ENCODE data around the gene LRRC2. TPM values are rescaled to one million over a fixed set of nuclear protein-coding genes. Genes with fewer than 3 reads are reported as not detected.
"Not testable (repeated sequence)": the region's sequence is repeated elsewhere in the genome, so short reads cannot be mapped to it uniquely, and the experiment has no call there.

Gene LRRC2
- total RNA-seq, 1 donor from 2014 or later: 0.31 TPM

DNA sequence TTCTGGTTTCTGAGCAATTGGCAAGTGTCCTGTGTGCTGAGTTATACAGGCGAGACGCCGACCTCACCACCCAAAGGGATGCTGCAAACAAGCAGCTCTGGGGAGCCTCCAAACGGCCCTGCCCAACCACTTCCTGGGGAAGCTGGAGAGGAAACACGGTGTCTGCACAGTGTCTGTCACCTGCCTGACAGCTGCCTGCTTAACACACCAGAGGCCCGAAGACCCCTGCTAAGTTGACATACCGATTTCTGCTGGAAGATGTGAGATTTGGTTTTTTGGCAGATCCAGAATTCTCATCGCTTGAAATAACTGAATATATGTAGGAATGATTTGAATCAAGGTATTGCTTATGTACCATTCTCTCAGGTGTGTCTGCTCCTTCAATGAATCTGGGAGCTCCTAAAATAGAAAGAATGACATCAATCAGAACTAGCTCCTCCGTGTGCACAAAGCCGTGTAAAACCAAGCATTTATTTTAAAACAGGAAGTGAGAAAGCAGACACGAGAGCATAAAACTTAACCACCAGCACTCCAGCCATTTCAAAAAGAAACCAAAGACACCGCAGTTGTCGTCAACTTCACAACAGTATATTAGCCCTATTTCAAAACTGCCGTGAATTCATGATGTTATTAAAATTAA, 27.2 kb downstream of the LRRC2 start:
- H3K9me3 Mint-ChIP-seq: no peaks in the 10 kb centered on the region
- H3K27me3 Mint-ChIP-seq: peaks cover 18% of the 10 kb centered on the region
- no peak for TF ChIP-seq CTCF (conservative IDR thresholded peaks at IDR 0.05)
- H3K4me1 Mint-ChIP-seq (ENCODE audit: unreplicated experiment): peaks cover 5% of the 10 kb centered on the region
- no peak overlapping the region for H3K27ac Mint-ChIP-seq
- no peak for DNase-seq (ENCODE audit: extremely low spot score, unreplicated experiment)
- H3K4me3 Mint-ChIP-seq: no peak overlapping the region
- H3K36me3 Mint-ChIP-seq: no peaks in the 10 kb centered on the region

DNA sequence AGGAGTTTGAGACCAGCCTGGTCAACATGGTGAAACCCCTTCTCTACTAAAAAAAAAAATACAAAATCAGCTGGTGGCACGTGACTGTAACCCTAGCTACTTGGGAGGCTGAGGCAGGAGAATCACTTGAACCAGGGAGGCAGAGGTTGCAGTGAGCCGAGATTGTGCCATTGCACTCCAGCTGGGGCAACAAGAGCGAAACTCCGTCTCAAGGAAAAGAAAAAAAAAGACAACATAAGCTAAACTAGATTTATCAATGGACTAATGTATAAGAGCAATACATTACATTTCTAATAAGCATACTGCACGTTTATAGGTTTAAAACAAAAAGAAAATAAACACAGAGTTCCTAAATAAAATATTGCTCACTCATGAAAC, 27.7 kb downstream of the LRRC2 start:
- not testable (repeated sequence) for H3K27ac Mint-ChIP-seq; H3K36me3 Mint-ChIP-seq; H3K4me3 Mint-ChIP-seq; H3K9me3 Mint-ChIP-seq; H3K4me1 Mint-ChIP-seq (ENCODE audit: unreplicated experiment); DNase-seq (ENCODE audit: extremely low spot score, unreplicated experiment)
- H3K27me3 Mint-ChIP-seq: peaks cover 18% of the 10 kb centered on the region

- DNase-seq (ENCODE audit: extremely low spot score, unreplicated experiment): no peak
- Mint-ChIP-seq H3K4me1 (ENCODE audit: unreplicated experiment) (peaks cover 5% of the 10 kb centered on the region), H3K27me3 (peaks cover 23% of the 10 kb centered on the region), H3K9me3 (no peaks in the 10 kb centered on the region), H3K36me3 (no peaks in the 10 kb centered on the region), H3K27ac (no peak overlapping the region), H3K4me3 (no peak overlapping the region)
- no peak for TF ChIP-seq CTCF (conservative IDR thresholded peaks at IDR 0.05)
Observed at GRCh38 chr3:46537779-46538178, 28.3 kb downstream of the LRRC2 start.

- H3K27ac Mint-ChIP-seq: no peak overlapping the region
- H3K27me3 Mint-ChIP-seq: peaks cover 26% of the 10 kb centered on the region
- DNase-seq (ENCODE audit: extremely low spot score, unreplicated experiment): no peak
- no peak for TF ChIP-seq CTCF (conservative IDR thresholded peaks at IDR 0.05)
- peaks cover 5% of the 10 kb centered on the region for H3K4me1 Mint-ChIP-seq (ENCODE audit: unreplicated experiment)
- no peaks in the 10 kb centered on the region for H3K36me3 Mint-ChIP-seq
- H3K9me3 Mint-ChIP-seq: no peaks in the 10 kb centered on the region
- no peak overlapping the region for H3K4me3 Mint-ChIP-seq
Observed at GRCh38 chr3:46537316-46537715, 28.8 kb downstream of the LRRC2 start.

DNA sequence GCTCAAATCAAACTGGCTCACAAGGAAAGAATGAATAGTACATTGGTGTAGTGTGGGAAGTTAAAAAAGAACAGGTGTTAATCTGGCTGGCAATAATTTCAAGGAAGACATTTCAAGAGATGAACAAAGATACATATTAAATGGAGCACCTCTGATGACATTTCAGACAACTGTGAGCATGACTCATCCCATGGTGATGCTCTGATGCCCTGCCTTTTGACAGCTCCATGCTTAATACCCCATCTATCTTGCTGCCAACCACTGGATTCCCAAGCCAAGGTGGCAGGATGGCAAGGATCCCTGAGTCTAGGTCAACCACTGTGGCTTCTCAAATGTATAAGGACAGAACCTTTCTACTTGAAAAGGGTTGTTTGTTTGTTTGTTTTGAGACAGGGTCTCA, 29.3 kb downstream of the LRRC2 start:
- no peak for TF ChIP-seq CTCF (conservative IDR thresholded peaks at IDR 0.05)
- Mint-ChIP-seq H3K9me3 (no peaks in the 10 kb centered on the region), H3K27ac (no peak overlapping the region), H3K4me3 (no peak overlapping the region), H3K4me1 (ENCODE audit: unreplicated experiment) (peaks cover 5% of the 10 kb centered on the region), H3K36me3 (no peaks in the 10 kb centered on the region), H3K27me3 (peaks cover 26% of the 10 kb centered on the region)
- no peak for DNase-seq (ENCODE audit: extremely low spot score, unreplicated experiment)

DNA sequence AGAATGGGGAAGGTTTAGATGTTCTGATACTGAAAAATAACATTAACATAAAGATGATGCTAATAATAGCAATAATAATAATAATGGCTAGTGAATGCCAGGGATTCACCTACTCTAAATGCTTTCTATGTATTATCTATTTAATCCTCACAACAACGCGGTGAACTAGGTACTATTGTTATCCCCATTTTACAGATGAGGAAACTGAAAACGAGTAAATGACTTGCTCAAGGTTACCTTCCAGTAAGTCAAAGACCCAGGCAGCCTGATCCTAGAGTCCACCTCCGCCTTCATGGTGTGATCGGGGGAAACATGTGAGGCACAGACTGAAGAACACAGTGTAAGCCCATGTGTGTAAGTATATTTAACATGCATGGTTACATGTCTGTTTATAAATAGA, 30.4 kb downstream of the LRRC2 start:
- Mint-ChIP-seq H3K4me3 (no peak overlapping the region), H3K27ac (no peak overlapping the region), H3K27me3 (peaks cover 30% of the 10 kb centered on the region), H3K36me3 (no peaks in the 10 kb centered on the region), H3K4me1 (ENCODE audit: unreplicated experiment) (peaks cover 5% of the 10 kb centered on the region), H3K9me3 (no peaks in the 10 kb centered on the region)
- no peak for DNase-seq (ENCODE audit: extremely low spot score, unreplicated experiment)
- no peak for TF ChIP-seq CTCF (conservative IDR thresholded peaks at IDR 0.05)
